Neutrophil (primary cell): Measurements from ENCODE around the gene DCN.

Experiments used
- H3K27ac ChIP-seq: fragments of 200-600 bp; sonication (generic); 2 replicates; pipeline ENCODE4 v1.5.1; 2016; ENCODE audit warnings: mild to moderate bottlenecking, moderate library complexity
- H3K27me3 ChIP-seq: fragments of 200-600 bp; sonication (generic); 2 replicates; pipeline ENCODE4 v1.6.0; 2016; ENCODE audit warnings: mild to moderate bottlenecking
- H3K36me3 ChIP-seq: fragments of 200-600 bp; sonication (generic); 2 replicates; pipeline ENCODE4 v1.5.1; 2017
- H3K4me1 ChIP-seq, 2 experiments: fragments of 200-600 bp in 1 of 2; sonication (generic) in 1 of 2; 1 replicate in 1 of 2; 2 replicates in 1 of 2; pipeline versions ENCODE4 v1.5.1 to v1.6.1; 2013 to 2016; ENCODE audit warnings: low read depth in 1 of 2, low read length in 1 of 2, mild to moderate bottlenecking in 1 of 2, moderate library complexity in 1 of 2; ENCODE audit not compliant: control insufficient read depth in 1 of 2, insufficient read depth in 1 of 2
- H3K4me3 ChIP-seq, 2 experiments: fragments of 200-600 bp in 1 of 2; sonication (generic) in 1 of 2; 1 replicate in 1 of 2; 2 replicates in 1 of 2; pipeline ENCODE4 v1.5.1; 2013 to 2016; ENCODE audit warnings: low read depth in 1 of 2, low read length in 1 of 2, mild to moderate bottlenecking in 1 of 2, moderate library complexity in 1 of 2
- H3K9me3 ChIP-seq: fragments of 200-600 bp; sonication (generic); 2 replicates; pipeline ENCODE4 v1.5.1; 2016
- TF ChIP-seq, protein P1 (sequence below): fragments of 200-600 bp; sonication (generic); IDR thresholded peaks from 2 replicates; pipeline ENCODE4 v1.5.1; 2016; ENCODE audit warnings: antibody characterized with exemption

Gene DCN

DNA sequence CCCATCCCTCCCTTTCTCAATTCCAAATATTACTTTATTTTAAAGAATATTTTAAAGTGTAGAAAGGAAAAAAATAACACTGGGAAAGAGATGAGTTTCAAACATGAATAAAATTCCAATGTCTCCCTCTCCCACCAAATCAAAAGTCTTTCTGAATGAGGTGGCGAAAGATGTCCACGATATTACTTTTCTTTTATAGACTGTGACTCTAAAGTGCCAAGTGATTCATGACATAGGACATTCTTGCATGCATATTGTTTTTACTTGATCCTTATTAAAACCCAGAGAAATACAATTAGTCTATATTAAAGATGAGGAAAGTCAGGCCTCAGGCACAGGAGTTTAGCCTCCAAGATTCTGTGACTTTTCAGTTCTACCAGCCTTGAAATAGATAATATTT, 55.3 kb downstream of the DCN start:
- Histone ChIP-seq H3K4me3 (no peak overlapping the region), H3K4me1 (no peaks in the 10 kb centered on the region)

GRCh38 chr12:91126516-91126915, 56.1 kb downstream of the DCN start:
- H3K4me1 ChIP-seq = no peaks in the 10 kb centered on the region
- no peaks in the 10 kb centered on the region for H3K27me3 ChIP-seq
- TF ChIP-seq, protein P1, sequence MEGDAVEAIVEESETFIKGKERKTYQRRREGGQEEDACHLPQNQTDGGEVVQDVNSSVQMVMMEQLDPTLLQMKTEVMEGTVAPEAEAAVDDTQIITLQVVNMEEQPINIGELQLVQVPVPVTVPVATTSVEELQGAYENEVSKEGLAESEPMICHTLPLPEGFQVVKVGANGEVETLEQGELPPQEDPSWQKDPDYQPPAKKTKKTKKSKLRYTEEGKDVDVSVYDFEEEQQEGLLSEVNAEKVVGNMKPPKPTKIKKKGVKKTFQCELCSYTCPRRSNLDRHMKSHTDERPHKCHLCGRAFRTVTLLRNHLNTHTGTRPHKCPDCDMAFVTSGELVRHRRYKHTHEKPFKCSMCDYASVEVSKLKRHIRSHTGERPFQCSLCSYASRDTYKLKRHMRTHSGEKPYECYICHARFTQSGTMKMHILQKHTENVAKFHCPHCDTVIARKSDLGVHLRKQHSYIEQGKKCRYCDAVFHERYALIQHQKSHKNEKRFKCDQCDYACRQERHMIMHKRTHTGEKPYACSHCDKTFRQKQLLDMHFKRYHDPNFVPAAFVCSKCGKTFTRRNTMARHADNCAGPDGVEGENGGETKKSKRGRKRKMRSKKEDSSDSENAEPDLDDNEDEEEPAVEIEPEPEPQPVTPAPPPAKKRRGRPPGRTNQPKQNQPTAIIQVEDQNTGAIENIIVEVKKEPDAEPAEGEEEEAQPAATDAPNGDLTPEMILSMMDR = no peak
- H3K9me3 ChIP-seq = no peaks in the 10 kb centered on the region
- no peaks in the 10 kb centered on the region for H3K36me3 ChIP-seq
- no peak overlapping the region for H3K4me3 ChIP-seq
- no peak overlapping the region for H3K27ac ChIP-seq

More for the DNA sequence above, 55.3 kb downstream of the DCN start:
- TF ChIP-seq, protein P1 = no peak
- H3K27ac ChIP-seq = no peak overlapping the region
- H3K36me3 ChIP-seq = no peaks in the 10 kb centered on the region
- no peaks in the 10 kb centered on the region for H3K9me3 ChIP-seq
- H3K27me3 ChIP-seq = no peaks in the 10 kb centered on the region

DNA sequence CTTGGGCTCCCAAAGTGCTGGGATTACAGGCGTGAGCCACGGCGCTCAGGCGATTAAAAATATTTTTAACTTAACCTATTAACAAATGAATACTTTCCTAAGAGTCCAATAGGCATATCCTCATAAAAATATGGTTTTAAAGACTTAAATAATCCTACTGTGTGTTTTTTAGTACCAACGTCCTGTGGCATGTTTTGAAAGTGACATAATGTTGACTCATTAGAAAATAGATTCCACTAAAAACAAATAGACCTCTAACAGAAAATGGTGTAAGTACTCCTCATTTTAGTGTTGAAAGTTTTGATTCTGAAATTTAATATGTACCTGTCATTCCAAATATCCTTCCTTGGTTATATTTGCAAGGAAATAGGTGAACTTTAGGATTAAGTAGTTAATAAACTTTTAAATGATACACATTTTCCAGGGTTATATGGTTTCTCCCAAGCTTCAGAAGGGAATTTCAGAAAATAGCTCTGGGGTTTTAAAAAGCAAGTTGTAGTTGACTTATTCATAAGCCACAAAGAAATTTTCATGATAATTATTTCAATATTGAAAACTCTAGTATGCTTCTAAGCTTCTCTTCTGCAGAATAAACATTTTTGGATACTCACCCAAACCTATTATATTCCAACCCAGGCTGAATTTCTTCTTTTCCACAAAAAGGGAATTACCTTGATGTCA, 59.2 kb downstream of the DCN start:
- H3K9me3 ChIP-seq = no peaks in the 10 kb centered on the region

GRCh38 chr12:91120781-91121180, 61.8 kb downstream of the DCN start:
- Histone ChIP-seq H3K36me3 (no peaks in the 10 kb centered on the region), H3K27me3 (no peaks in the 10 kb centered on the region), H3K27ac (no peak overlapping the region), H3K9me3 (no peaks in the 10 kb centered on the region), H3K4me3 (no peak overlapping the region), H3K4me1 (no peaks in the 10 kb centered on the region)
- TF ChIP-seq, protein P1 = no peak

More for the DNA sequence above, 59.2 kb downstream of the DCN start:
- Histone ChIP-seq H3K27ac (no peak overlapping the region), H3K4me1 (no peaks in the 10 kb centered on the region), H3K27me3 (no peaks in the 10 kb centered on the region), H3K4me3 (no peak overlapping the region), H3K36me3 (no peaks in the 10 kb centered on the region)
- TF ChIP-seq, protein P1 = no peak

DNA sequence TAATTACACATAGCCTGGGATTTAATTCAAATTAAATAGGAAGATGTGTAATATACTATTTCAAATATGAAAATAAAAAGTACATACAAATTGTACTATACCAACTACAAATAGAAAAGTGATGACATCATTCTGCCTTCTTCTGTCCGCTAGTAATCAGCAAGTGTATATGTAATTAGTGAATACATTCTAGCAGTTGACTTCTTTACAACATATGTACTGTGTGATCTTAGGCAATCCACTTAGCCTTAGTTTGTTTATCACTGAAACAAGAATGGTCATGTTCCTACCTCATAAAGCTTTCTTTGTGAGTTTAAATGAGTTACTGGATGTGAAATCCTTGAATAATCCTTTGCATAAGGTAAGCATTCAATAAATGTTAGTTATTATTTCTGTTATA, 63.5 kb downstream of the DCN start:
- no peaks in the 10 kb centered on the region for H3K9me3 ChIP-seq
- H3K27ac ChIP-seq = no peak overlapping the region
- H3K36me3 ChIP-seq = no peaks in the 10 kb centered on the region
- H3K4me1 ChIP-seq = no peaks in the 10 kb centered on the region
- TF ChIP-seq, protein P1 = no peak
- H3K27me3 ChIP-seq = no peaks in the 10 kb centered on the region
- H3K4me3 ChIP-seq = no peak overlapping the region
